A549 (cell line): Measurements from ENCODE around the gene KCNB1. TPM values are rescaled to one million over a fixed set of nuclear protein-coding genes. Genes with fewer than 3 reads are reported as not detected.

Experiments used
- ATAC-seq, 2 experiments: fragments of 200-7000 bp in 1 of 2; fragments of >200 bp in 1 of 2; cut with Nextera tagmentation in 1 of 2; cut with Tn5 transposase in 1 of 2; 3 replicates each; pipeline versions ENCODE4 v1.8.0 to v1.9.1; 2018 to 2020; ENCODE audit warnings: mild to moderate bottlenecking in 1 of 2, moderate library complexity in 1 of 2
- CTCF ChIA-PET: fragments of 300-600 bp; sonication (Branson Sonifier 250); formaldehyde crosslinking; extraction: SDS; loops from one replicate; lab custom pipeline; 2021; ENCODE audit warnings: antibody characterized with exemption, inconsistent platforms; lab: Yijun Ruan, JAX
- POLR2A ChIA-PET: fragments of 350-600 bp; formaldehyde crosslinking; extraction: SDS; loops from one replicate; lab custom pipeline; 2021; ENCODE audit warnings: antibody characterized with exemption, inconsistent platforms; lab: Yijun Ruan, JAX
- DNase-seq, 2 experiments: peaks; one replicate each; pipeline versions ENCODE4 v3.0.0 to v3.0.0-alpha.2; 2011 to 2016; ENCODE audit warnings: low read depth in 1 of 2, low spot score in 1 of 2
- FAIRE-seq: peaks from 2 replicates; lab custom pipeline; 2011; peaks lifted over from hg19 to GRCh38; lab: Jason Lieb, UNC
- H3K27ac ChIP-seq, 2 experiments: fragments of >200 bp; sonication (Bioruptor Twin); formaldehyde crosslinking; 3 replicates each; pipeline ENCODE4 v1.5.1; 2016 to 2017
- H3K4me1 ChIP-seq: fragments of >200 bp; sonication (Bioruptor Twin); formaldehyde crosslinking; 3 replicates; pipeline ENCODE4 v1.6.1; 2016
- H3K4me2 ChIP-seq: fragments of >200 bp; sonication (Bioruptor Twin); formaldehyde crosslinking; 3 replicates; pipeline ENCODE4 v1.6.1; 2016
- H3K4me3 ChIP-seq: fragments of >200 bp; sonication (Bioruptor Twin); formaldehyde crosslinking; 3 replicates; pipeline ENCODE4 v1.5.1; 2016
- H3K9me3 ChIP-seq: fragments of >200 bp; sonication (Bioruptor Twin); formaldehyde crosslinking; 3 replicates; pipeline ENCODE4 v1.6.1; 2016
- BHLHE40 ChIP-seq: IDR thresholded peaks from 2 replicates; pipeline ENCODE4 v1.6.1; 2012; ENCODE audit warnings: low read depth, low read length, inconsistent platforms
- CEBPB ChIP-seq, 2 experiments: fragments of >200 bp in 1 of 2; sonication (Bioruptor Twin) in 1 of 2; formaldehyde crosslinking in 1 of 2; IDR thresholded peaks; 2 replicates each; pipeline ENCODE4 v1.6.1; 2012 to 2016
- EHMT2 ChIP-seq: fragments of 200-600 bp; sonication (generic); IDR thresholded peaks from 2 replicates; pipeline ENCODE4 v1.6.1; 2016; ENCODE audit warnings: antibody characterized with exemption, low read depth, mild to moderate bottlenecking, moderate library complexity
- EP300 ChIP-seq, 2 experiments: fragments of >200 bp; sonication (Bioruptor Twin); formaldehyde crosslinking; IDR thresholded peaks; 2 replicates in 1 of 2; 3 replicates in 1 of 2; pipeline ENCODE4 v1.6.1; 2016 to 2017
- ESRRA ChIP-seq: fragments of 150-350 bp; IDR thresholded peaks from 2 replicates; pipeline ENCODE4 v1.6.1; 2014; ENCODE audit warnings: mild to moderate bottlenecking, low read length, borderline replicate concordance
- FOSB ChIP-seq: fragments of 250-450 bp; sonication (Bioruptor Pico); IDR thresholded peaks from 2 replicates; pipeline ENCODE4 v1.5.0; 2020; ENCODE audit warnings: mild to moderate bottlenecking, moderate library complexity
- FOSL2 ChIP-seq, 2 experiments: fragments of 450-650 bp in 1 of 2; fragments of >200 bp in 1 of 2; sonication (Bioruptor Twin) in 1 of 2; formaldehyde crosslinking; IDR thresholded peaks; 2 replicates each; pipeline versions ENCODE4 v1.5.0 to v1.6.1; 2016 to 2020; ENCODE audit warnings: mild to moderate bottlenecking in 1 of 2, moderate library complexity in 1 of 2
- HDAC2 ChIP-seq: fragments of 200-600 bp; sonication (generic); IDR thresholded peaks from 2 replicates; pipeline ENCODE4 v1.6.1; 2016
- HOXA7 ChIP-seq: fragments of 250-450 bp; sonication (Bioruptor Pico); IDR thresholded peaks from 2 replicates; pipeline ENCODE4 v1.5.0; 2020; ENCODE audit warnings: mild to moderate bottlenecking, moderate library complexity
- HOXB5 ChIP-seq: fragments of 250-450 bp; sonication (Bioruptor Pico); IDR thresholded peaks from 2 replicates; pipeline ENCODE4 v1.5.0; 2020; ENCODE audit warnings: mild to moderate bottlenecking, moderate library complexity
- JUN ChIP-seq, 2 experiments: fragments of >200 bp; sonication (Bioruptor Twin); formaldehyde crosslinking; IDR thresholded peaks; 2 replicates in 1 of 2; 3 replicates in 1 of 2; pipeline ENCODE4 v1.6.1; 2016 to 2017
- KDM5A ChIP-seq: fragments of 200-600 bp; sonication (generic); IDR thresholded peaks from 2 replicates; pipeline ENCODE4 v1.6.1; 2016; ENCODE audit warnings: antibody characterized with exemption, mild to moderate bottlenecking
- MYC ChIP-seq: IDR thresholded peaks from 2 replicates; pipeline ENCODE4 v1.6.1; 2012; ENCODE audit warnings: mild to moderate bottlenecking, inconsistent platforms, low read length, improper control_type of control experiment, borderline replicate concordance
- NPAS2 ChIP-seq: fragments of 250-450 bp; sonication (Bioruptor Pico); IDR thresholded peaks from 2 replicates; pipeline ENCODE4 v1.8.0; 2022; ENCODE audit warnings: mild to moderate bottlenecking, moderate library complexity, borderline replicate concordance
- NR3C1 ChIP-seq: fragments of >200 bp; sonication (Bioruptor Twin); formaldehyde crosslinking; IDR thresholded peaks from 3 replicates; pipeline ENCODE4 v1.6.1; 2017
- PHF8 ChIP-seq: fragments of 200-600 bp; sonication (generic); IDR thresholded peaks from 2 replicates; pipeline ENCODE4 v1.6.1; 2016; ENCODE audit warnings: low read depth, mild to moderate bottlenecking, antibody characterized with exemption, moderate library complexity, borderline replicate concordance
- POLR2A ChIP-seq: IDR thresholded peaks from 2 replicates; pipeline ENCODE4 v1.6.1; 2012; ENCODE audit warnings: mild to moderate bottlenecking, low read length
- RAD21 ChIP-seq, 2 experiments: fragments of >200 bp in 1 of 2; sonication (Bioruptor Twin) in 1 of 2; formaldehyde crosslinking in 1 of 2; IDR thresholded peaks in 1 of 2; conservative IDR thresholded peaks in 1 of 2; 2 replicates in 1 of 2; 3 replicates in 1 of 2; pipeline ENCODE4 v1.6.1; 2012 to 2018; ENCODE audit warnings: inconsistent platforms in 1 of 2
- RARB ChIP-seq: fragments of 250-450 bp; sonication (Bioruptor Pico); IDR thresholded peaks from 2 replicates; pipeline ENCODE4 v1.8.0; 2021; ENCODE audit warnings: mild to moderate bottlenecking, moderate library complexity
- RFX5 ChIP-seq: fragments of 450-650 bp; IDR thresholded peaks from 2 replicates; pipeline ENCODE4 v1.7.1; 2014; ENCODE audit warnings: antibody characterized with exemption, mild to moderate bottlenecking, moderate library complexity
- SMC3 ChIP-seq: fragments of >200 bp; sonication (Bioruptor Twin); formaldehyde crosslinking; IDR thresholded peaks from 3 replicates; pipeline ENCODE4 v1.6.1; 2018; ENCODE audit warnings: inconsistent platforms
- SREBF2 ChIP-seq: fragments of 450-650 bp; IDR thresholded peaks from 2 replicates; pipeline ENCODE4 v1.6.1; 2014; ENCODE audit warnings: mild to moderate bottlenecking, moderate library complexity
- ZFP36 ChIP-seq: fragments of 450-650 bp; IDR thresholded peaks from 2 replicates; pipeline ENCODE4 v1.6.1; 2014; ENCODE audit warnings: borderline replicate concordance; ENCODE audit not compliant: partially characterized antibody
- ZSCAN20 ChIP-seq: fragments of 250-450 bp; sonication (Bioruptor Pico); IDR thresholded peaks from 2 replicates; pipeline ENCODE4 v1.8.0; 2022; ENCODE audit warnings: mild to moderate bottlenecking, moderate library complexity
- WGBS: methylation state at CpG from one replicate; pipeline ENCODE4 v1.1.6; 2017; ENCODE audit errors: missing lambda C conversion rate; 5-methylcytosine and 5-hydroxymethylcytosine counted together
- polyA plus RNA-seq, 4 experiments: library from polyadenylated mRNA; depleted of rRNA in 3 of 4; stranded (reverse); fragments of >200 nt; fragmentation: RNase III in 1 of 4; extraction: RNeasy Plus Mini Kit Qiagen cat#74134 plus additional on column Dnase treatment in 1 of 4; gene quantifications; 2 replicates in 3 of 4; 3 replicates in 1 of 4; pipeline ENCODE4 v1.2.3, GENCODE V29; 2011 to 2017
- TF ChIP-seq, protein P1 (sequence below): fragments of >200 bp; sonication (Bioruptor Twin); formaldehyde crosslinking; IDR thresholded peaks from 3 replicates; pipeline ENCODE4 v1.6.1; 2016
- TF ChIP-seq, protein P2 (sequence below): fragments of >200 bp; sonication (Bioruptor Twin); formaldehyde crosslinking; IDR thresholded peaks from 2 replicates; pipeline ENCODE4 v1.6.1; 2016
- TF ChIP-seq, protein P3 (sequence below): IDR thresholded peaks from 2 replicates; pipeline ENCODE4 v1.6.1; 2012; ENCODE audit warnings: low read depth, borderline replicate concordance
- TF ChIP-seq, protein P4 (sequence below): fragments of 150-350 bp; IDR thresholded peaks from 2 replicates; pipeline ENCODE4 v1.6.1; 2014; ENCODE audit warnings: low read depth, mild to moderate bottlenecking, low read length
- TF ChIP-seq, protein P5 (sequence below): IDR thresholded peaks from 2 replicates; pipeline ENCODE4 v1.6.1; 2012

Gene KCNB1
- polyA plus RNA-seq, 2 of the 4 experiments (the other 2 are of a cell fraction): 0.12 to 0.28 TPM

DNA sequence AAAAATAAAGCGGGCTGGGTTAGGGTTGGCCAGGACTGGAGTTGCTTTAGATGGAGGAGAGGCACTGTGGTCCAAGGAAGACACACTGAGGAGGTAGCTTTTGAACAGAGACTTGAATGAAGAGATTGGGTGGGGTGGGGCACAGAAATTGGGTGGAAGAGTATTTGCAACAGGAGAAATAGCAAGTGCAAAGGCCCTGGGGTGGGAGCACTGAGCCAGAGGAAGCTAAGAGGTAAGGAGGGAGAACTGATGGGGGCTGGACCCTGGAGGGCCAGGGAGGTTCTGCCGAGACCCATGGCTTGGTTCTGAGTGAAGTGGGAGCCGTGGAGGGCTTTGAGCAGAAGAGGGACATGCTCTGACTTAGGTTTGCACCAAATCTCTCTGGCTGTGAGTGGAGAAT is 45.4 kb downstream of the KCNB1 start:
- 39% methylated on average over 3 of the region's 3 CpGs for WGBS
- H3K27ac ChIP-seq: no peak overlapping the region
- no peak overlapping the region for H3K4me3 ChIP-seq
- ChIA-PET POLR2A (no interaction called here), CTCF (interaction anchor here (0.8 to 2.7 kb wide), 5 partner anchors 10 to 117 kb away, joined by 3 to 10 read pairs (median 3); no protein-coding TSS in a partner anchor)
- FAIRE-seq: no peak
- ATAC-seq: no peak
- no peak for DNase-seq
- H3K4me2 ChIP-seq: no peak overlapping the region
- H3K4me1 ChIP-seq: no peaks in the 10 kb centered on the region
- no peaks in the 10 kb centered on the region for H3K9me3 ChIP-seq
- TF ChIP-seq HOXB5 (CRISPR knock-in tag) (no peak), FOSB (no peak), FOSL2 (IDR thresholded peaks at IDR 0.05) (no peak), FOSL2 (CRISPR knock-in tag; IDR thresholded peaks at IDR 0.05) (no peak), CEBPB (IDR thresholded peaks at IDR 0.05) (no peak), MYC (no peak), POLR2A (no peak), RARB (CRISPR knock-in tag) (no peak), SMC3 (no peak), PHF8 (no peak), EP300 (IDR thresholded peaks at IDR 0.05) (no peak), NR3C1 (no peak), RFX5 (no peak), ZFP36 (no peak), ZSCAN20 (CRISPR knock-in tag) (no peak)
- TF ChIP-seq, protein P1, sequence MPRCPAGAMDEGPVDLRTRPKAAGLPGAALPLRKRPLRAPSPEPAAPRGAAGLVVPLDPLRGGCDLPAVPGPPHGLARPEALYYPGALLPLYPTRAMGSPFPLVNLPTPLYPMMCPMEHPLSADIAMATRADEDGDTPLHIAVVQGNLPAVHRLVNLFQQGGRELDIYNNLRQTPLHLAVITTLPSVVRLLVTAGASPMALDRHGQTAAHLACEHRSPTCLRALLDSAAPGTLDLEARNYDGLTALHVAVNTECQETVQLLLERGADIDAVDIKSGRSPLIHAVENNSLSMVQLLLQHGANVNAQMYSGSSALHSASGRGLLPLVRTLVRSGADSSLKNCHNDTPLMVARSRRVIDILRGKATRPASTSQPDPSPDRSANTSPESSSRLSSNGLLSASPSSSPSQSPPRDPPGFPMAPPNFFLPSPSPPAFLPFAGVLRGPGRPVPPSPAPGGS: no peak
- TF ChIP-seq, protein P2, sequence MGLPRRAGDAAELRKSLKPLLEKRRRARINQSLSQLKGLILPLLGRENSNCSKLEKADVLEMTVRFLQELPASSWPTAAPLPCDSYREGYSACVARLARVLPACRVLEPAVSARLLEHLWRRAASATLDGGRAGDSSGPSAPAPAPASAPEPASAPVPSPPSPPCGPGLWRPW: no peak
- TF ChIP-seq, protein P3, sequence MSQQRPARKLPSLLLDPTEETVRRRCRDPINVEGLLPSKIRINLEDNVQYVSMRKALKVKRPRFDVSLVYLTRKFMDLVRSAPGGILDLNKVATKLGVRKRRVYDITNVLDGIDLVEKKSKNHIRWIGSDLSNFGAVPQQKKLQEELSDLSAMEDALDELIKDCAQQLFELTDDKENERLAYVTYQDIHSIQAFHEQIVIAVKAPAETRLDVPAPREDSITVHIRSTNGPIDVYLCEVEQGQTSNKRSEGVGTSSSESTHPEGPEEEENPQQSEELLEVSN: no peak

DNA sequence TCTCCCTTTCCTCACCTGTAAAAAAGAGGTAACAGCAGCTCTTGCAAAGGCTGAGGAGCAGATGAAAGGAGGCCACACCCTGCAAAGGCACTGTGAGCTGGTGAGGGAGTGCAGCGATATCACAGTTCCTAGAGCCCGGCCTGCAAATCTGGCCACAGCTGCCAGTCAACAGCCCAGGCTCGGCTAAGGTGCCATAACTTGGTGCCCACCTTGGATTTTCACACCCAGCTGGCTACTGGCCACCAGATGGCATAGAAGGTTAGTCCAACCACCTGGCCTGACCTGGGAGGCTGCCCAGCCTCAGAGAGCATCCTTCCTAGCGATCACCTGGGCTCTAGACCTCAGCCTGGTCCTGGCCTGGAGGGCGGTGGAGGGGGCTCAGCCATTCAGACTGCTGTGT is 46.8 kb downstream of the KCNB1 start:
- ChIA-PET CTCF (interaction anchor here (1.4 to 2.5 kb wide), 2 partner anchors 9 to 48 kb away, joined by 3 to 10 read pairs; no protein-coding TSS in a partner anchor), POLR2A (no interaction called here)
- no peak overlapping the region for H3K27ac ChIP-seq
- WGBS: 69% methylated on average over 3 of the region's 5 CpGs
- H3K4me3 ChIP-seq: no peak overlapping the region
- no peak for DNase-seq
- peak in 1 of 2 experiments; percentile 32; a peak in 1 of 6 replicates for ATAC-seq
- H3K4me2 ChIP-seq: no peak overlapping the region
- FAIRE-seq: no peak
- peaks cover 11% of the 10 kb centered on the region for H3K4me1 ChIP-seq
- H3K9me3 ChIP-seq: no peaks in the 10 kb centered on the region
- peak; percentile 16; the same call in 1 of the 3 replicates for TF ChIP-seq SMC3
- TF ChIP-seq RAD21 (conservative IDR thresholded peaks at IDR 0.05 in 1 of 2, IDR thresholded peaks at IDR 0.05 in 1 of 2): 0 out of 5 replicates have a peak, but pooled peaks of 1 of the 2 experiments have one; percentile 35
- TF ChIP-seq HDAC2: no peak

DNA sequence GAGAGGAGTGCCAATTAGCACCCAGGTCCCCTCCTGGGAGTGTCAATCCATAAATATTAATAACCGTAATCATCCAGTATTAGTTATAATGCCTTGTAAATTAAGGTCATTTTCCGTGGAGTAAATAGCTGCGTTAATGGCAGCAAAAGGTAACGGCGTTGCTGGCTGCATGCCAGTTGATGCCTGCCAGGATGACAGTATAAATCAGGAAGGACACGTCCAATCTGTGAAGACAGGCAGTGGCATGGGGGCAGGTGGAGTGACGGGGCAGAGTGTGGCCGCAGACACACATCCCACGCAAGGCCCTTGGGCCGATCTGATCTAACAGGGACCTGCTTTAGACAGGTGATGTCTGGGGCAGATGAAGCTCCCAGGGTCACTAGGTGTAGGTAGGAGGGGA is 49.1 kb downstream of the KCNB1 start:
- ChIA-PET CTCF (interaction anchor here (1.0 to 1.1 kb wide), 2 partner anchors 17 to 51 kb away, joined by 3 read pairs; no protein-coding TSS in a partner anchor), POLR2A (no interaction called here)
- Histone ChIP-seq H3K9me3 (no peaks in the 10 kb centered on the region), H3K4me1 (peaks cover 12% of the 10 kb centered on the region), H3K27ac (no peak overlapping the region), H3K4me2 (no peak overlapping the region), H3K4me3 (no peak overlapping the region)
- no peak for DNase-seq
- 80% methylated on average over 10 of the region's 10 CpGs for WGBS
- TF ChIP-seq SREBF2 (no peak), RAD21 (conservative IDR thresholded peaks at IDR 0.05 in 1 of 2, IDR thresholded peaks at IDR 0.05 in 1 of 2) (no peak), BHLHE40 (no peak), HOXB5 (CRISPR knock-in tag) (no peak), KDM5A (no peak), JUN (IDR thresholded peaks at IDR 0.05) (no peak), SMC3 (no peak), NPAS2 (CRISPR knock-in tag) (no peak), ESRRA (no peak), NR3C1 (no peak), MYC (no peak), HOXA7 (CRISPR knock-in tag) (no peak), ZSCAN20 (CRISPR knock-in tag) (no peak), ZFP36 (no peak), CEBPB (IDR thresholded peaks at IDR 0.05) (no peak), EHMT2 (no peak)
- TF ChIP-seq, protein P4, sequence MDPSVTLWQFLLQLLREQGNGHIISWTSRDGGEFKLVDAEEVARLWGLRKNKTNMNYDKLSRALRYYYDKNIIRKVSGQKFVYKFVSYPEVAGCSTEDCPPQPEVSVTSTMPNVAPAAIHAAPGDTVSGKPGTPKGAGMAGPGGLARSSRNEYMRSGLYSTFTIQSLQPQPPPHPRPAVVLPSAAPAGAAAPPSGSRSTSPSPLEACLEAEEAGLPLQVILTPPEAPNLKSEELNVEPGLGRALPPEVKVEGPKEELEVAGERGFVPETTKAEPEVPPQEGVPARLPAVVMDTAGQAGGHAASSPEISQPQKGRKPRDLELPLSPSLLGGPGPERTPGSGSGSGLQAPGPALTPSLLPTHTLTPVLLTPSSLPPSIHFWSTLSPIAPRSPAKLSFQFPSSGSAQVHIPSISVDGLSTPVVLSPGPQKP: no peak
- TF ChIP-seq, protein P5, sequence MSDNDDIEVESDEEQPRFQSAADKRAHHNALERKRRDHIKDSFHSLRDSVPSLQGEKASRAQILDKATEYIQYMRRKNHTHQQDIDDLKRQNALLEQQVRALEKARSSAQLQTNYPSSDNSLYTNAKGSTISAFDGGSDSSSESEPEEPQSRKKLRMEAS: no peak
- no peak for ATAC-seq
- FAIRE-seq: no peak
